GM12878 (cell line): ENCODE measurements around the gene POU2AF1. TPM values are rescaled to one million over a fixed set of nuclear protein-coding genes. Genes with fewer than 3 reads are reported as not detected.
A peak's percentile ranks its signal among the peaks of the same experiment; 100 is the strongest.

Experiments
- BACH1 ChIP-seq: fragments of 450-650 bp; IDR thresholded peaks from 2 replicates; pipeline ENCODE4 v1.6.1; 2017; ENCODE audit warnings: mild to moderate bottlenecking, borderline replicate concordance
- JUND ChIP-seq: IDR thresholded peaks from 2 replicates; pipeline ENCODE4 v1.6.1; 2012; ENCODE audit warnings: low read depth, mild to moderate bottlenecking, low read length, improper control_type of control experiment, moderate library complexity
- NFIC ChIP-seq: IDR thresholded peaks from 2 replicates; pipeline ENCODE4 v1.6.1; 2012; ENCODE audit warnings: low read depth, mild to moderate bottlenecking, inconsistent platforms, low read length, moderate library complexity
- PAX5 ChIP-seq: IDR thresholded peaks from 2 replicates; pipeline ENCODE4 v1.6.1; 2011; ENCODE audit warnings: low read depth, low read length, borderline replicate concordance
- RB1 ChIP-seq: fragments of 450-650 bp; formaldehyde crosslinking; IDR thresholded peaks from 2 replicates; pipeline ENCODE4 v1.6.1; 2017; ENCODE audit warnings: mild to moderate bottlenecking, borderline replicate concordance
- SMAD1 ChIP-seq: fragments of 450-650 bp; IDR thresholded peaks from 2 replicates; pipeline ENCODE4 v1.6.1; 2018; ENCODE audit warnings: mild to moderate bottlenecking, low read depth; ENCODE audit not compliant: partially characterized antibody
- polyA plus RNA-seq, 11 experiments: library from polyadenylated mRNA; depleted of rRNA in 4 of 11; unstranded in 6 of 11; stranded (reverse) in 5 of 11; fragments of >200 nt; fragmentation: Nextera tagmentation in 4 of 11; fragmentation: Illumina TruSeq in 1 of 11; extraction: Ambion mirVana in 4 of 11; extraction: Trizol in 1 of 11; gene quantifications; 1 replicate in 1 of 11; 2 replicates in 10 of 11; pipeline versions ENCODE4 v1.2.1 to v1.2.3, GENCODE V29; 2011 to 2016; ENCODE audit warnings: inconsistent platforms in 2 of 11, missing spikeins in 2 of 11, low read depth in 1 of 11
- total RNA-seq, 4 experiments: library from RNA; depleted of rRNA in 3 of 4; stranded (reverse); fragments of >200 nt in 3 of 4; fragmentation: Illumina TruSeq in 1 of 4; extraction: Trizol in 1 of 4; gene quantifications; 2 replicates each; pipeline versions ENCODE4 v1.2.1 to v1.2.3, GENCODE V29; 2013 to 2021
- TF ChIP-seq, protein P1 (sequence below): fragments of 450-650 bp; IDR thresholded peaks from 2 replicates; pipeline ENCODE4 v1.6.1; 2016; ENCODE audit warnings: mild to moderate bottlenecking
- TF ChIP-seq, protein P2 (sequence below): fragments of 450-650 bp; IDR thresholded peaks from 2 replicates; pipeline ENCODE4 v1.6.1; 2014; ENCODE audit warnings: mild to moderate bottlenecking

The POU2AF1 gene
- total and polyA plus RNA-seq, 10 of the 15 experiments (the other 5 are each of a cell fraction or from before 2014, with no cell fraction given), result 13.1 to 169 (median 75.5) TPM

DNA sequence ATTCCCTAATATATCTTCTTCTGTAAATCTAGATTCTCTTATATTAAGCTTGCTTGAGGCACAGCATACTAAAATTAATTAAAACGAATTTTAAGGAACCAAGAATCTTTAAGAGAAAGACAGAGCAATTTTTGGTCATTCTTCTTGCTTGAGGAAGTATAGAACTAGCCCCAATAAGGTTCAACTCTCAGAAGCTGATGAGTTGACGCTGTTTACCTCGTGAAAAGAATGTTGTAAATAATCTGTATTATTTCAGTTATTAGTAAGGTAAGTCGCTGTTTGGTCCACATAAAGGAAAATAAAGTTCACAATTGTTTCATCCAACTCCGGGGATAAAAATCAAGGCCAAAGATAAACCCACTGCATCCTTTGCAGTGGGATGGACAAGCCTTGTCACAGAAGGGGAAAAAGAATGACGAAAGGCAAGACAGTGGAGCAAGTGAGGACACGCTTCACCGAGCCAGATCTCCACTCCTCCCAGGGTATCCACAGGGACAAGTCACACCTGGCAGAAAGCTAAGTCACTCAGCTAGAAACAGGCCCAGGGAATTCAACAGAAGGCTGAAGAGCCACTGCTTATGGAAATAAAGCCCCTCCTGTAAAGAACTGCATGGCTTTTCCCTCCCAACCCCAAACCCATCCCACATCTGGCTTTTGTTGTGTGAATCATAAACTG, 752 bp downstream of the POU2AF1 start (continued):
- TF ChIP-seq SMAD1 (peak; percentile 55), BACH1 (peak; percentile 44; the same call in 1 of the 2 replicates), NFIC (peak; percentile 51; the same call in 1 of the 2 replicates), JUND (no peak), RB1 (peak; percentile 52; the same call in 1 of the 2 replicates), PAX5 (peak; percentile 90)
- TF ChIP-seq, protein P1, sequence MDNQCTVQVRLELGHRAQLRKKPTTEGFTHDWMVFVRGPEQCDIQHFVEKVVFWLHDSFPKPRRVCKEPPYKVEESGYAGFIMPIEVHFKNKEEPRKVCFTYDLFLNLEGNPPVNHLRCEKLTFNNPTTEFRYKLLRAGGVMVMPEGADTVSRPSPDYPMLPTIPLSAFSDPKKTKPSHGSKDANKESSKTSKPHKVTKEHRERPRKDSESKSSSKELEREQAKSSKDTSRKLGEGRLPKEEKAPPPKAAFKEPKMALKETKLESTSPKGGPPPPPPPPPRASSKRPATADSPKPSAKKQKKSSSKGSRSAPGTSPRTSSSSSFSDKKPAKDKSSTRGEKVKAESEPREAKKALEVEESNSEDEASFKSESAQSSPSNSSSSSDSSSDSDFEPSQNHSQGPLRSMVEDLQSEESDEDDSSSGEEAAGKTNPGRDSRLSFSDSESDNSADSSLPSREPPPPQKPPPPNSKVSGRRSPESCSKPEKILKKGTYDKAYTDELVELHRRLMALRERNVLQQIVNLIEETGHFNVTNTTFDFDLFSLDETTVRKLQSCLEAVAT, result peak; percentile 64
- TF ChIP-seq, protein P2, sequence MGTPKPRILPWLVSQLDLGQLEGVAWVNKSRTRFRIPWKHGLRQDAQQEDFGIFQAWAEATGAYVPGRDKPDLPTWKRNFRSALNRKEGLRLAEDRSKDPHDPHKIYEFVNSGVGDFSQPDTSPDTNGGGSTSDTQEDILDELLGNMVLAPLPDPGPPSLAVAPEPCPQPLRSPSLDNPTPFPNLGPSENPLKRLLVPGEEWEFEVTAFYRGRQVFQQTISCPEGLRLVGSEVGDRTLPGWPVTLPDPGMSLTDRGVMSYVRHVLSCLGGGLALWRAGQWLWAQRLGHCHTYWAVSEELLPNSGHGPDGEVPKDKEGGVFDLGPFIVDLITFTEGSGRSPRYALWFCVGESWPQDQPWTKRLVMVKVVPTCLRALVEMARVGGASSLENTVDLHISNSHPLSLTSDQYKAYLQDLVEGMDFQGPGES, result no peak
